Retinal pigment epithelial cell (primary cell): Measurements from ENCODE around the gene CYP1A2.

ENCODE experiments used
- DNase-seq: peaks from one replicate; pipeline ENCODE4 v3.0.0-alpha.2; 2010; ENCODE audit warnings: low read depth
- H3K4me3 ChIP-seq: 2 replicates; pipeline ENCODE4 v1.5.1; 2011; ENCODE audit warnings: mild to moderate bottlenecking, low read length, control low read depth, moderate library complexity
- CTCF ChIP-seq: conservative IDR thresholded peaks from 2 replicates; pipeline ENCODE4 v1.5.1; 2011; ENCODE audit warnings: low read depth, low read length, control low read depth, inconsistent platforms

Gene CYP1A2

GRCh38 chr15:74770211-74770903 lies 21.7 kb downstream of the CYP1A2 start:
- H3K4me3 ChIP-seq: no peak overlapping the region
- no peak for TF ChIP-seq CTCF
- no peak for DNase-seq

GRCh38 chr15:74773329-74773728 lies 24.7 kb downstream of the CYP1A2 start:
- DNase-seq: no peak

GRCh38 chr15:74773731-74774252 lies 25.1 kb downstream of the CYP1A2 start:
- H3K4me3 ChIP-seq: no peak overlapping the region
- TF ChIP-seq CTCF: no peak
- no peak for DNase-seq

More at GRCh38 chr15:74773329-74773728, 24.7 kb downstream of the CYP1A2 start:
- no peak overlapping the region for H3K4me3 ChIP-seq
- no peak for TF ChIP-seq CTCF

GRCh38 chr15:74775132-74775562 lies 26.5 kb downstream of the CYP1A2 start:
- TF ChIP-seq CTCF: no peak

GRCh38 chr15:74775894-74776293 lies 27.2 kb downstream of the CYP1A2 start:
- no peak for TF ChIP-seq CTCF
- no peak for DNase-seq

More at GRCh38 chr15:74775132-74775562, 26.5 kb downstream of the CYP1A2 start:
- DNase-seq: no peak
- H3K4me3 ChIP-seq: no peak overlapping the region

GRCh38 chr15:74776821-74777768 lies 28.4 kb downstream of the CYP1A2 start:
- no peak for TF ChIP-seq CTCF
- DNase-seq: no peak
- no peak overlapping the region for H3K4me3 ChIP-seq

More at GRCh38 chr15:74775894-74776293, 27.2 kb downstream of the CYP1A2 start:
- H3K4me3 ChIP-seq: no peak overlapping the region
